ENCODE data around the gene HOXD13.
A peak's percentile ranks its signal among the peaks of the same experiment; 100 is the strongest.

HOXD13 gene

DNA sequence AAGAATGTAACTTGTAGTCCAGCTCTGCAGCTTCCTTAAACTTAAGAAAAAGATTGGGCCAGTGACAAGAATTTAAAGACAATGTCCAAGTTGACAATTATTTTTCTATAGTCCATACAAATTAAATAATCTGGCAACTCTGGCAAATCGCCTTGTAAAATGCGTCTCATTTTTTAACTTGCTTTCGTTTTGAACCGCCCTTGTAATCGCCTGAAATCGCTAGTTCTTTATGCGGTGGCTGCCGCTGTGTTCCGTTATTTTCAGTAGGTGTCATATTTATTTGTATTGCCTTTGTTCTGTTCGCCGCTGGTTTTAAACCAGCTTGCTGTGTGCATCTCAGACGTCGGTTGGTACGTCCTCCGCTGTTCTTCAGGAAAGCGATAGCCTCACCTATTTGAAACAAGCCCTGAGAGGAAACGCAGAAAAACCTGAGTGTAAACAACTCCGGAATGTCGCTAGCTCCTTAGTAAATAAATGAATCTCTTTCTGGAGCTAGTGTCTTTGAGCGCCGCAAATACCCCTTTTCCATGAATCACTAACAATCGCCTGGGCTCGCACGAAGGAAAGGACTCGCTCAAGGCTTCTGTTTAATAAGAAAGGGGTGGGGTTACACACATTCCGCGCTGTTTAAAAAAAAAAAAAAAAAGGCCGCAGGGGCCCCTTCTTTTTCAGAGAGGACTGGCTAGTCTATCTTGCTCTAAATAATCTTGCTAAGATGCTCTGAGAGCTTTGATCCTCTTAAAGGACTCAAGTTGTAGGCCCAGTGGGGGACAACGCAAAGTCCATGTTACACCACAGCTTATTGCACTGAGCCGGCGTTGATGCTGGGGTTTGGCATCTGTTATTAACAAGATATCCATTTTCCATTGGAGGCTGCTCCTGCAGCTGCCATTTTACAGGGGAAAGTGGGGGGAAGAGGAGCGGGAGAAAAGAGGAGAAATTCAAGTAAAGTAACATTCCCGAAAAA lies 40.0 kb downstream of the HOXD13 start:
- DNase-seq = peak; percentile 86

- DNase-seq = no peak
Observed at GRCh38 chr2:176133389-176133788, 40.9 kb downstream of the HOXD13 start.

GRCh38 chr2:176134035-176134434 lies 41.5 kb downstream of the HOXD13 start:
- DNase-seq = no peak

DNA sequence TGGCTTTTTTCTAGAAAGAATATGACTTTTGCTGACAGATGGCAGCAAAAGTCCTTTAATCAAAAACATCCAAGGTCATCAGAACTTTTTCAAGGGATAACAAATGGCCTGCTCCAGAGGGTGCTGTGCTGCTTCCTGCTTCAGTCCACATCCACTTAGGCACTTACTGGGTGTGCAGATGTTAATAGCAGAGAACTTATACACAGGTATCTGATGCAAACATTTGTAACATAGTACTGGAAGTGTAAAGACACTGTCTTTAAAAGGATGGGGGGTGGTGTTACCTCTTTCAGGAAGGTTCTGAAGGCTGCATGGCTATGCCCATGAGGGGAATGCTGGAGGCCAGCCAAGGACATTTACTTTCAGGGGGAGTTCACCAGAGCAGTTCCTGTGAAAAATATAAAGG lies 42.5 kb downstream of the HOXD13 start:
- DNase-seq = peak; percentile 70

DNA sequence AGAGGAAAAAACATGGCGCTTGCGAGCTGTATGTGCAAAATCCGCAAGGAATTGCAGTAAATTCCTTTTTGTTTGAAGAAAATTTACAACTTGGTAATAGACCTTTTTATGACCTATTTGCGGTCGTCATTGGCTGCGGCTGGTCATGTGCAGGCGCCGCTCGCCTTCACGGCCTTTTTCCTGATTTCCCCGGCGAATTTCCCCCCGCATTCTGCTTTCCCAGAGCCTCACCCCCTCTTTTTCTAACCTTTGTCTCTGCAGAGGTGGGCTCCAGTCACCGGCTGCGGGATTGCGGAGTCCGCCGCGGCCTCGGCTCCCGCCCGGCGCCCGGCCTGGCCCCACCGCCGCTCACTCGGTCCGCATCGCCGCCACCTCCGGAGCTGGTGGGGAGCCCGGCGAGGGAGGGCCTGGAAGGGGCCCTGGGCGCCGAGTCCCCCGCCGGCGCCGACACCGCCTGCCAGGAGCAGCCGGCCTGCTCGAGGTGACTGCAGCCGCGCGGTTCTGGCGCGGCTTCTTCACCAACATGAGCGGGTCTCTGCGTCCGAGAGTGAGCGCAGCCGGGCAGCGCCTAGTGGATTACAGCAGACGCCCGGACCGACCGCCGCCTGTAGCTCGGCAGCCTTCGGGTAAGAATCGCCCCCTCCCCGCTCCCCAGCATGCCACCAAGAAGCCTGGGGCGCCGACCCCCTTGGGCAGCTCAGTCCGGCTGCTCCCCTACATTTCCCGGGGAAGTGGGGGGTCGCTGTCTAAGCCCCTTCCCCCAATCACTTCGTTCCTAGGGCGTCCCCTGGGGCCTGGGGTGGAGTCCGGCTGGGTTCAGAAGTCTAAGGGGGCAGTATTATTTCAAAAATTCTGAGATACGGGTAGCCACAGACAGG lies 44.1 kb downstream of the HOXD13 start:
- peak; percentile 61 for DNase-seq

- no peak for DNase-seq
Observed at GRCh38 chr2:176137252-176137580, 44.7 kb downstream of the HOXD13 start.

DNA sequence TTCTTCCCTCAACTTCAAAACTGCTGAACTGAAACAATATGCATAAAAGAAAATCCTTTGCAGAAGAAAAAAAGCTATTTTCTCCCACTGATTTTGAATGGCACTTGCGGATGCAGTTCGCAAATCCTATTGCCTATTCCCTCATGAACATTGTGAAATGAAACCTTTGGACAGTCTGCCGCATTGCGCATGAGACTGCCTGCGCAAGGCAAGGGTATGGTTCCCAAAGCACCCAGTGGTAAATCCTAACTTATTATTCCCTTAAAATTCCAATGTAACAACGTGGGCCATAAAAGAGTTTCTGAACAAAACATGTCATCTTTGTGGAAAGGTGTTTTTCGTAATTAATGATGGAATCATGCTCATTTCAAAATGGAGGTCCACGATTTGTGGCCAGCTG lies 45.4 kb downstream of the HOXD13 start:
- DNase-seq = no peak

GRCh38 chr2:176138526-176138922 lies 46.0 kb downstream of the HOXD13 start:
- no peak for DNase-seq

GRCh38 chr2:176138923-176139660 lies 46.6 kb downstream of the HOXD13 start:
- no peak for DNase-seq

DNA sequence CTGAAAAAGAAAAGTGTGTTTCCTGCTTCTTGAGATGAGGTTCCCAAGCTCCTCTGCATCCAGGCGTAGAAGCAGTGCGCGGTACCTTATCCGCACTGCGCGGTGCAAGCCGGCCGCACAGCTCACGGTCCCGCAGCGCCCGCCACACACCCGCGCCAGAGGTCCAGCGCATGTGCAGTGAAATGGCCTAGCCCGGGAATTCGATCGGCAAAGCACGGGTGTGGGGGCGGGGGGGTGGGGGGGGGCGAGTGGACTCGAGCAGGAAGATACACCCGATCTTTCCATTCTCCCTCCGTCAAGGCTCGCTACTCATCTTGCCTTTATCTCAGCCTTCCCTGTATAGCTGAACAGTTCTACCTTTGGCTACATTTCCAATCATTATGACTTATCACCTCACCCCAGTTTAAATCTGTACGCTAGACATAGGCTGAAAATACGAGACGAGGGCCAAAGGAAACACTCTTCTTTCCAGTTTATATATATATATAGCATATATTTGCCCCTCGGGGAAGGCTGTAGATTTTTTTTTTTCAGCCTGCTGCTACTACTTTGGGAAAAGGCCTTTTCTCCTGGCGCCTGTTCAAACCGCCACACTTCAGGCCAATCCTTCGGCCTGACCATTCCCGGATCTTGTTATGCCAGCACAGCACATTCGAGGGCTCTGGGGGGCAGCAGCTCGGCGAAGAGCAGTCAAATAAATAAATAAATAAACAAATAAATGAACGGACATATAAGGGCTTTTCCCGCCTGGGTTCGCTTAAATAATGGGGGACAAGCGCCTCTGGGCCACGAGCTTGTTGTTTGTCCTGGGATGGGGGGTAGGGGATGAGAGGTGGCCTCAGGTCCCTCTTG lies 47.4 kb downstream of the HOXD13 start:
- DNase-seq = peak; percentile 74

GRCh38 chr2:176140513-176141317 lies 48.2 kb downstream of the HOXD13 start:
- peak; percentile 79 for DNase-seq

DNA sequence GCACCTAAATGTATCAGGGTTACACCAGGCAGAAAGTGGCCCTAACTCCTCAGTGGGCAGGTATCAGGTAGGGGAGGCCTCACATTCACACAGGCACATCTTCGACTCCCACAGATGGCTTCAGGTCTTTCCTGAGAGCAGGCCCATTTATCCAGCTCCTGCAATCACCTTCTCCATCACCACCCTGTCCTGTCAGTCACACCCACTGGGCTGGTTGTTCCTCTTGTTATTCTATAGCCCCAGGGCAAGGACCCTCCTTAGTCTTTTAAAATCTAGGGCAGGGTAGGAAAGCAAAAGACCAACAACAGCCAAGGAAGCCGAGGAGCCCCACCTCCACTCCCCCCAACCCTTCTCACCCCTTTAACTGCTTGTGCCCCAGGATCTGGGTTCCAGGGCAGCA lies 49.8 kb downstream of the HOXD13 start:
- no peak for DNase-seq
